NCI-H1694 treated with DMSO at 0.1 percent for 48 hours (cell line): Measurements from ENCODE around the gene UBAP2.
A peak's percentile ranks its signal among the peaks of the same experiment; 100 is the strongest.

ENCODE experiments used
- DNase-seq: peaks from one replicate; lab custom pipeline; 2025; lab: John Stamatoyannopoulos, UW

The UBAP2 gene

GRCh38 chr9:33921967-33922895 is 126.5 kb downstream of the UBAP2 start:
- DNase-seq = peak; percentile 3

GRCh38 chr9:33919276-33919897 is 129.3 kb downstream of the UBAP2 start:
- no peak for DNase-seq

GRCh38 chr9:33917036-33917435 is 131.7 kb downstream of the UBAP2 start:
- DNase-seq = no peak

GRCh38 chr9:33914887-33915628 is 133.6 kb downstream of the UBAP2 start:
- DNase-seq = no peak

- DNase-seq = no peak
Observed at GRCh38 chr9:33913541-33913940, 135.1 kb downstream of the UBAP2 start.

GRCh38 chr9:33908749-33909148 is 139.9 kb downstream of the UBAP2 start:
- no peak for DNase-seq

- DNase-seq = no peak
Observed at GRCh38 chr9:33908114-33908513, 140.6 kb downstream of the UBAP2 start.

GRCh38 chr9:33907347-33907746 is 141.3 kb downstream of the UBAP2 start:
- DNase-seq = no peak

GRCh38 chr9:33906769-33907168 is 141.9 kb downstream of the UBAP2 start:
- DNase-seq = no peak

GRCh38 chr9:33905137-33905536 is 143.6 kb downstream of the UBAP2 start:
- DNase-seq = no peak

- no peak for DNase-seq
Observed at GRCh38 chr9:33903157-33903780, 145.4 kb downstream of the UBAP2 start.

- no peak for DNase-seq
Observed at GRCh38 chr9:33894316-33894715, 154.4 kb downstream of the UBAP2 start.

GRCh38 chr9:33893861-33894260 is 154.8 kb downstream of the UBAP2 start:
- DNase-seq = no peak

- DNase-seq = no peak
Observed at GRCh38 chr9:33885948-33886347, 162.7 kb downstream of the UBAP2 start.

GRCh38 chr9:33884856-33885701 is 163.6 kb downstream of the UBAP2 start:
- no peak for DNase-seq

GRCh38 chr9:33881635-33882034 is 167.1 kb downstream of the UBAP2 start:
- no peak for DNase-seq

- DNase-seq = no peak
Observed at GRCh38 chr9:33880211-33881089, 168.2 kb downstream of the UBAP2 start.

GRCh38 chr9:33878691-33879366 is 169.9 kb downstream of the UBAP2 start:
- no peak for DNase-seq

- no peak for DNase-seq
Observed at GRCh38 chr9:33877727-33878489, 170.8 kb downstream of the UBAP2 start.
